HG03097 (cell line): ENCODE measurements around the gene USP4.

Source experiments
- ATAC-seq: cut with Tn5 transposase; IDR thresholded peaks from one replicate; pipeline ENCODE4 v1.9.1; 2021; ENCODE audit not compliant: unreplicated experiment, low FRiP score

USP4 gene

DNA sequence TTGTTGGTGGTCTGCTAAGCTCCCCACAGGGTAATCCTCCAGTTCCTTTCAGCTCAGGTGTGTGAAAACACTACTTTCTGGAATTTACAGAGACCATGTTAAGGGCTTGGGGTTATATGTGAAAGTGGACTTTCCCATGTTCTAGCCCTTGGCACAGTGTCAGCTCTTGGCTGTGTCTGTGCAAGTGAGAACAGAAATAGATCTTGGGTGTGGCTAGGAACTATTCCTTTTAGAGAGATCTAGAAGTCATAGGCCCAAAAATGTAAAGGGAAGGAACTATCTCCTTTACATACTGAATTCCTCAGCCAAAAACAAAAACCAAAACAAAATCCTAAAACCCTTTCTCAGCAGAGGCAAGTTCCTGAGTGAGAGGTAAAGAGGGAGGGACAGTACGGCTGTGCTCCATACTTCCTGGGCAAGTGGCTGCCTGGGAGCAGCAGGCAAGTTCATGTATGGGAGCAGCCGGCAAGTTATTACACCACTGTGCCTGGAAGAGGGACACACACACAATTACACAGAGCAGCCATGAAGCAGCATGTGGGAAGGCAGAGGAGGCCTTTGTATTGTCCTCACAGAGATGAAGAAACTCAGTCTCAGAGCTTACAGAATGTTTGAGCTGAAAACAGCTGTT is 43.0 kb downstream of the USP4 start:
- no peak for ATAC-seq

DNA sequence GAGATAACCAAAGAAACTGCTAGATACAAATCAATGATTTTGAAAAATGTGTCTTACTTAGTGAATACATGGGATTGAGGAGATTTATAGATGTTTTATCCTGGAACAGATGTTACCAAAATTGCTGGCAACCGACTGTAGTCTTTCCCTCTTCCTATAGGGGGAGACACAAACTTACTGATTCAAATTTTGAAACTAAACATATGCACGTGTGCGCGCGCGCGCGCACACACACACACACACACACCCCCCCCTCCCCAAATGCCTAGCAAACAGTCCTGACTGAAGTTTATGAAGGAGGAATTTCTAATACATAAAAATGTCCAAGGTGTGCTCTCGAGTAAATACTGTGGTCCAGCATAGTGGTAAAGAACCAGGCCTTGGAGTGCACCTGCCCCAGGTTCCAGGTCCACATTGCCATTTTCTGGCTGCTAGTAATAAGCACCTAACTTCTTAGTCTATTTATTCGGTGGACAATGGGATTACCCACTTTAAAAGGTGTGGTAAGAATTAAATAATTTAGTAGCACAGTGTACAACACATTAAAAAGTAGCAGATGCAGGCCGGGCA is 44.3 kb downstream of the USP4 start:
- no peak for ATAC-seq

DNA sequence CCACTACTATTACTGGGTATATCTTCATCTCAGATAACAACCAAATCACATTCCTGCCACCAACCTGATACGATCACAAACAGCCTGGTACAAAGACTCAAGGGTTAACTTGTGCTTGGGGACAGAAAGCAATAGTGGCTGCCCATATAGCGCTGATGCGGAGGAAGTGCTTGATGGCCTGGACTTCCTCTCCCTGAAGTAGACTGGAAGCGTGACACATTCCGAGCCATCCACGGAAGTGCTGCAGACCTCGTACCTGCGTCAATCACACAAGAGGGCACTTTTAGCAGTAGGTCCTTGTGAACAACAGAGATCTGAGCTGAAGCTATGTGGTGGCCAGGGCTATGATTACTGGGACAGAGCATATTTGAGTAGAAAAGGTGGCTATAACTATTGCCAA is 45.5 kb downstream of the USP4 start:
- ATAC-seq: no peak

DNA sequence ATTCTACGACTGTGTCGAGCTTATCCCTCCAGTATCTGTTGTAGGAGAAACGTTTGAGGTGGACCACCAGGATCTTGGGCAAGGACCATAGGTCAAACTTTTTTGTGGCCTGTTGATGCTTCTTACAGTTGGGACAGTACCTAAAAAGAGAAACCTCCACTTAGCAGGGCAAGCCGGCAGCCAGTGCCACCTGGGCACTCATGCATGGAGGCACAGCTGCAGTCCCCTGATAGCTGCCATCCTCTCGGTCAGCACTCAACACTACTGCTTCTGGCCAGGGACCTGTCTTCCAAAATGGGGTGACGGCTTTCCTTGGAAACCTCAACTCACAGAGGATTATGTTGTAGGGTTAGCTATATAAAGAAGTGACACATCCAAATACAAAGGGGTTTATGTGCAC is 55.9 kb downstream of the USP4 start:
- ATAC-seq: no peak

DNA sequence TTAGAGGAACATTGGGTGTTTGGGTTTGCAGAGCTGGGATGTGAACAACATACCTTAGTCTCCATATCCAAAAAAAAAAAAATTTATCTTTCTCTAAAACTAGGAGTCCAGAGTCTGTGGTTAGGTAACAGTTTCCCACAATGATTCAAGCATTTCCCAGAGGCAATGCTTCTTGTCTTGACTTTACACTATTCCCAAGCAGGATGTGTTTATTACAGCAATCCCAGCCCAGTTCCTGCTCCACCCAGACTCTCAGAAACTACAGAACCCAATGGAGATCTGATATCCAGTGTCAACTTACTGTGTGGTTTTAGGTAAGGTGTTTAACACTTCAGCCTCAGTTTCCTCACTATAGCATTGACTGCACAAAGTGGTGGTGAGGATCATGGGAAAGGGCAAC is 60.5 kb downstream of the USP4 start:
- no peak for ATAC-seq

DNA sequence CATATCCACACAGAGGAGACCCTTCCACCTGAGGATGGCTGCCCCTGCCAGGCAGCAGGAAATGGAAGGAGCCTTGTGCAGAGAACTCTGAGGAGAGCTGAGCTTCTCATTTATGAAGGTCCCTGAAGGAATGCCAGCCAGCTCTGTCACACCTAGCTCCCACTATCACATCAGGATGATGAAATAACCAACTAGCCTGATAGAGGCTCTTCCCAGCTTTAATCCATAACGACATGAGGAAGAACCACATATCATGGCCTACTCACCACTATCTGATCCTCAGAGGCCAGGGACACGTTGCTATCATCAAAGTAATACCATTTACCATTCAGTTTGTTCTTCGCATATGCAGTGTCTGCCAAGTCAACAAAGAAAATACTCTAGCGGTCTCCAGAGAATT is 61.3 kb downstream of the USP4 start:
- ATAC-seq: no peak

DNA sequence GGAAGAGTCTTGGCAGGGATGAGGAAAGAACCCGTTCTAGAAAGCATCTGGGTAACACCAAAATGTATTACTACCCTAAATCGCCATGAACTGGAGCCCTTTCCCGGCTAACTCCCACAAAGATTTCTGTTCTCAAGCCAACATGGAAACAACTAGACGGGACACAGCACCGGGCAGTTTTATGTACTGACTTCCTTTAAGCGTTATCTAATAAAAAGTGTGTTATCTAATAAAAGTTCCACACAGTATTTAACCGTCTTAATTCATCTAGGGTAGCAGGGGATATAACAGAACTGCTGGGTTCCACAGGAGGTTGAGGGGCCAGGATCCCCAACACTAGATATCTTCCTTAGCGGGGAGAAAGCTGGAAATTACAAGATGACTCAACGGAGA is 62.5 kb downstream of the USP4 start:
- no peak for ATAC-seq

DNA sequence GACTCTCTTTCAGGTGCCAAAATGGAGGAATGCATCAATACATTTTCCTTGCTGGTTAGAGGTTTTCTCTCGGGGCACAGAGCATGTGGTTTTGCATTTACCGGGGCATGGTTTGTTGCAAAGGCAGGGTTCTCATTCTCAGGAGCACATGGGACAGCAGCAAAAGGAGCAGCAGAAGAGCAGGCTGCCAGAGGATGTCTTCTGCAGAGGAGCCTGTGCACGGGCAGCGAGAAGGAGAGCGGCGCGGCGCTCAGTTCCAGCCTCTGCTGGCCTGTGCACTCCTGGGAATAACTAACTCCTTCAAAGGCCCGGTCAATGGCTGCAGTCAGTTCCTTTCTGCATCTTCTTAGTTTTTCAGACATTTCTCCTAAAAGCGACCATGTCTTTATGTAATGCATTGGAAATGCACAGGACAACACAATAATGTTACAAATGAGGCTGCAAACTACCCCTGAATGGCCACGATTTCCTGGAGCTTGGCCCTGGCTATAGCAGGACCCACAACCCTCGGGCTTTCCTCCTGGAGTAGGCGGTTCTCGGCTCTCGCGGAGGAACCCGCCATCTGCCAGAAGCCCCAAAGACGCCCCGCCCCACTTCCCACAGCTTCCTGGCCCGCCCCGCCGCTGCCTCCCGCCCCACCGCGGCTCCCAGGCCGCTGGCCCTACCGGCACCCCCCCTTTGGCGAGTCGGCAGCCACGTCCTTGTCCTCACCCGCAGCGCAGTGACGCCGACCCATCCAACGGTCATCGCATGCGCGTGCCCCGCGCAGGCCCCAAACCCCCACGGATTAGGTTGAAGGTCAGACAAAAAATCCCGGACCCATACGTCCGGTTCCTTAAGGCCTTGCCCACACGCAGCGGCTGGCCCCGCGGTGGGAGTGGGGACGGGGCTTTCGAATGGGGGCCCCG is 63.1 kb downstream of the USP4 start, which contains the start of gene C3orf62:
C3orf62 (minus strand) TSS at position 758 of the 908 bp plus-strand sequence; CDS start at position 398, 360 bp downstream.
- ATAC-seq: no peak

DNA sequence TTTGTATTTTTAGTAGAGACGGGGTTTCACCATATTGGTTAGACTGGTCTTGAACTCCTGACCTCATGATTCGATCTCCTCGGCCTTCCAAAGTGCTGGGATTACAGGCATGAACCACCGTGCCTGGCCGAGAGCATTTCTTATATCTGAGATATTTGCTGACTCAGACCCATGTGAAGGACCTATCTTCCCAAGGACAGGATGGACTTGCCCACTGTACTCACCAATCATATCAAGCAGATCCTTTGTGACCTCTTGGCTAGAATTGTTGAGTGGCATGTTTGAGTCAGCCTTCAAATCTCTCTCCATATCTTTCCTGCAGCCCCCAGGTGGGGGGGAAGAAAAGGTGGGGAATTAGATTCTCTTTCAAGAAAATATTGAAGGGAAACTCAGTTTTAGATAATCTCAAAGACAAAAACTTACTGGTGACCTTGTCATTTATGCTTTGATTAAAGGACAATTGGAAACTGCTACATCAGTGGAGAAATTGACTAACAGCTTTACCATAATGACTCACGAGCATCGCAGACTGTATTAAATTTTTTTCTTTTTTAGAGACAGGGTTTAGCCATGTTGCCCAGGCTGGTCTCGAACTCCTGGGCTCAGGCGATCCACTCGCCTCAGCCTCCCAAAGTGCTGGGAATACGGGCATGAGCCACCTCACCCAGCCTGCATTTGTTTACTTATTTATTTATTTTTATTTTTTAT is 65.9 kb downstream of the USP4 start:
- ATAC-seq: no peak

DNA sequence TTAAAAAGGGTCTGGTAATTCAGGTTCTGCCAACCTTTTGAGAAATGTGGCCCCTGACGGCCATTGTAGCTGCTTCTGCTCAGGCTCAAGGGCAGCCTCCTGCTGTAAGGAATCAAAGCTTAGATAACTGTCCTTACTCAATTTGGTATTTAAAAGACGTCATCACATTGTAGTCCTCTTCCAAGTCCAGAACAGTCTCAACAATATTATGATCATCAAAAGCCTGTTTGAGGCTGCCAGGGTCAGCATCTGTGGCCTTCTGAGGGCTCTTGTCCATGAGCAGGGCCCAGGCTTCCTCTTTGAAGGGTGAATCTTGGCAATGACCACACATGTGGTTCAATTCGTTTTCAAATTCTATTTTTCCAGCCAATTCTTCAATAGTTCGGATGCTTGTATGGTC is 68.8 kb downstream of the USP4 start:
- no peak for ATAC-seq

DNA sequence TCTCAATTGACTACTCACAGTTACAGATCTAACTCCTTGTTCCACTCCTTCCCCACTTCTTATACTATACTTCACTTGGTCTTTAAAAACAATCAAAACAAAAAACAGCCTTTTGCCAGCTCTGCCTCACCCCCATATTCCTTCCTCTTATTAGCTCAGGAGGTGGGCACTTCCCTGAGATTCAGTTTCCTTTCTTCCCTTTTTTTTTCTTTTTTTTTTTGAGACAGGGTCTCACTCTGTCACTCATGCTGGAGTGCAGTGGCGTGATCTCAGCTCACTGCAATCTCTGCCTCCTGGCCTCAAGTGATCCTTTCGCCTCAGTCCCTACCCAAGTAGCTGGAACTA is 69.7 kb downstream of the USP4 start:
- no peak for ATAC-seq

DNA sequence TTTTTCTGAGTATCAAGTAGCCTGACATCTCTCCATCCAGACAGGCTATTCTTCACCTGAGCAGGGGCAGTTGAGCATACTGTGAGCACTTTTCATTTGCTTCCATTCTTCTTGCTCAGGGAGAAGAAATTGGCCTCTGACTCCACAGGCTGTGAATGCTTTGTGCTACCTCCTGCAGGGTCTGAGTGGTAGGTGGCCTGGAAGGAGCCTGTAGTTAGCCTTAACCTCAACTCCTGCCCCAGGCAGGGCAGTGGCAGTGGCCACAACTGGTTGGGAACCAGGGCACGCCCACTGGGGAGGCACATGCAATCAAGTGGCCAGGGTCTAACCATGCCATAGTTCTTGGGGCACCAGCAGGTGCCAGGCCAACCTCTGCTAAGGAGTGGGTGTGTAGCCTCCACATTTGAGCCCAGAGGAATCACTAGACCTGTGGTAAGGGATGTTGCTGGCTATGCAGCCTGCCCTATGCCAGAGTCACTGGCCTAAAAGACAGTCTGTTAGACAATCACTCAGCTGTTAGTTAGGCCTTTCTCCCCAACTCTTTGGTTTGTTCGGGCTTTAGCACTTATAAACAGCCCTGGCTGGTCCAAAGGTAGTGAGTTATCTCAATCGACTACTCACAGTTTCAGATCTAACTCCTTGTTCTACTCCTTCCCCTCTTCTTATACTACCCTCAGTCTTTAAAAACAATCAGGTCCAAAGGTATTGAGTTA is 70.3 kb downstream of the USP4 start:
- ATAC-seq: no peak

DNA sequence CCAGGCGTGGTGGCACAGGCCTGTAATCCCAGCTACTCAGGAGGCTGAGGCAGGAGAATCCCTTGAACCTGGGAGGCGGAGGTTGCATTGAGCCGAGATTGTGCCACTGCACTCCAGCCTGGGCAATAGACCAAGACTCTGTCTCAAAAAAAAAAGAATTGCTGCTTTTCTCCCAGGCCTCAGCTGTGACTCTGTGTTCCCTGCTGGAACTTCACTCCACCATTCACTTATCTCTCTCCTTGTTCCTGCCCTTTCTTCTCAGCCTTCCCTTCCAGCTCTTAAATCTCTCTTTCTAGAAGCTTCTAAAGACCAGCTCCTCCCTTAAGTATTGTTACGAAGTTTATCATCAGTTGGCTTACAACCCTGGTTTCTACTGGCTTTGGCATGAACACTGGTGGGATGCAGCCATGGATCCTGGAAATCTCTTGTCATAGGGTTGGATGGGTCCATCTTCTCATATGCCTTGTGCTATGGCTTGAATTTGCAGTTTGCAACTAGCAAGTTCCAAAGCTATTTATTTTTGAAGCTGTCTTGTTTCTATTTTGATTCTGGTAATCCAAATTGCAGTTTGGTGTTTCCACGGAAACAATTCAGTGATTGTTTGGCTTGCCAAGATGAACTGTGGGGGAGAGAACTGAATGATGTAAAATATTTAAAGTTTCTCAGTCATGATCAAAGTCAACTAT is 73.3 kb downstream of the USP4 start:
- no peak for ATAC-seq

DNA sequence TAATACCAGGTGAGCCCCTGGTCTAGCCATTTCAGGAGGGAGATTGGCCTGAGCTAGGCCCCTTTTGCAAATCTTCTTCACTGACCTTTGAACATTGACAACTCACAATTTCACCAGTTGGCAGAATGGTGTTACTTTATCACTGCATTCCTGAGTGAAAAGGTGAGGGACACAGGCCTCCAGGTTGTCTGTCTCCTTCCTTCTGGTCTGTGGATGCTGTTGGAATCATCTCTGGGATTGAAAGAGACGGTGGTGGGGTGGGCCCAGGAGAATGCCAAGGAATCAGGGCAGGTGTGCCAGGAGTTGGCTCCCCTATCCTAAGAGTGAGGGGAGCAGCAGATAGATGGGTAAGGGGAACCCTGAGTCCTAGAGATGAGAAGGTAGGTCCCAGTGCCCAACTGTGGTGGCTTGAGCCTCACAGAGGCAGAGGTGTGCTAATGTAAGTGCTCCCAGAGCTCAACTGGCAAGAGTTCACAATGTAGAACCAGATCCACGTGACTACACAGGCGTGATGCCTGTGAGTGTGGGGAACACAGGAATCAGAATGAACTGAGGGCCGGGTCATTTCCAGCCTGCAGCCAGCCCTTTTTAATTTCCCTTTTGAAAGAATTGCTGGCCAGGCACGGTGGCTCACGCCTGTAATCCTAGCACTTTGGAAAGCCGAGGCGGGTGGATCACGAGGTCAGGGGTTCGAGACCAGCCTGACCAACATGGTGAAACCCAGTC is 74.0 kb downstream of the USP4 start:
- ATAC-seq: no peak

DNA sequence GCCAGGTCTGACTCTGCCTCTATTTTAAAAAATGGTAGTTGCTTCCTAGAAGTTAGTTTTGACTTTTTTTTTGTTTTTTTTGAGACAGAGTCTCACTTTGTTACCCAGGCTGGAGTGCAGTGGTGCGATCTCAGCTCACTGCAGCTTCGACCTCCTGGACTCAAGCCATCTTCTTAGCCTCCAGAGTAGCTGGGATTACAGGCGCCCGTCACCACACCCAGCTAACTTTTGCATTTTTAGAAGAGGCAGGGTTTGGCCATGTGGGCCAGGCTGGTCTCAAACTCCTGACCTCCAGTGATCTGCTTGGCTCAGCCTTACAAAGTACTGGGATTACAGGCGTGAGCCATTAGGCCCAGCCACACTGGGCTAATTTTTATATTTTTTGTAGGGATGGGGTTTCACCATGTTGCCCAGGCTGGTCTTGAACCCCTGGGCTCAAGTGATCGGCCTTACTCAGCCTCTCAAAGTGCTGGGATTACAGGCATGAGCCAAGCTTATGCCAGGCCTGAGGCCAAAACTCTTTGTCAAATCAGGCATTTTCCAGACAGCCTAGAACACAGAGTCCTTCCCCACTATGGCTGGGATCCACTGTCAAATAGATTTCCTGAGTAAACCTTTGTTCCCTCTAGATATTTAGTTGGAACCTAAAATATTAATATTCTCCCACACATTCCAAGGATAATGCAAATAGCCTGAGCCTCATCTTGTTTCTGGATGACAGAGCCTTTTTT is 76.5 kb downstream of the USP4 start:
- no peak for ATAC-seq

DNA sequence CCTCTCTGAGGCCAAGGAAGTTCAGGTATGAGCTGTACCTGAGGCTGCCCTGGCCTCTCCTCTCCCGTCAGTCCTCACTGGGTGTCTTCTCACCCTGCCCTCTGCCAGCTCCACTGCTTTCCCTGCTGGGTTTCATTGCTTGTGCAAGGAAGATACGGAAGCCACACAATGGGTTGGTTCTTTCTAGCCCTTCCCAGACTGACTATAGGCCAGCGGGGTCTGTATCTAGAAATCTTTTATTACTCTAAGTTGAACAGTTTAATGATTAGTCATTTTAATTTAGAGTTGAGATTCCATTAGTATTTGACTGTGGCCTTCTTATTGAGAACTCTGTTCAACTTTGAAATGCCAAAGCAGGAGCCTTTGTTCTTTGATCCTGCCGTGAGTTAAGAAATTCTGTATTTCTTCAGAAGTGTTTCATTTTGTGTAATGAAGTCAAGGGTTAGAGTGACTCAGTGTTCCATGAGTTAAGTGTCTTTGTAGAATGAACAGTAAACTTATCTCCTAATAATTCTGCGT is 79.0 kb downstream of the USP4 start:
- ATAC-seq: no peak

DNA sequence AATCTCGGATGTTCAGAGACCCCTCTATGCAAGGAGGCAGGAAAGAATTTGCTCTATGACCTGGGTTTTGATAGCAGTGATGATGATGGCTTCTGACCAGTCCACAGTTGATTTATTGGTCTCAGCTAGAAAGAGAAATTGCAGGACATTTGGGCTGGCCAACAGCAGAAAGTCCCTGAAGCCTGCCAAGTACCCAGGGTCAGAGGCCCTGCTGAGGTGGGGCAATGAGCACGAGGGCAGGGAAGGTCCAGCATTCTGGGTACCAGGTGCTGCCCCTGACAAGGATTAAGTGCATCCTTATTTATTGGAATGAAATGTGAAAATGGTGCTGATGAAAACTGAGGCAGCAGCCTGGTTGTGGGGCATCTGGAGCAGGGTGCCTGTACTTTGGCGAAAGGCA is 82.7 kb downstream of the USP4 start:
- no peak for ATAC-seq

DNA sequence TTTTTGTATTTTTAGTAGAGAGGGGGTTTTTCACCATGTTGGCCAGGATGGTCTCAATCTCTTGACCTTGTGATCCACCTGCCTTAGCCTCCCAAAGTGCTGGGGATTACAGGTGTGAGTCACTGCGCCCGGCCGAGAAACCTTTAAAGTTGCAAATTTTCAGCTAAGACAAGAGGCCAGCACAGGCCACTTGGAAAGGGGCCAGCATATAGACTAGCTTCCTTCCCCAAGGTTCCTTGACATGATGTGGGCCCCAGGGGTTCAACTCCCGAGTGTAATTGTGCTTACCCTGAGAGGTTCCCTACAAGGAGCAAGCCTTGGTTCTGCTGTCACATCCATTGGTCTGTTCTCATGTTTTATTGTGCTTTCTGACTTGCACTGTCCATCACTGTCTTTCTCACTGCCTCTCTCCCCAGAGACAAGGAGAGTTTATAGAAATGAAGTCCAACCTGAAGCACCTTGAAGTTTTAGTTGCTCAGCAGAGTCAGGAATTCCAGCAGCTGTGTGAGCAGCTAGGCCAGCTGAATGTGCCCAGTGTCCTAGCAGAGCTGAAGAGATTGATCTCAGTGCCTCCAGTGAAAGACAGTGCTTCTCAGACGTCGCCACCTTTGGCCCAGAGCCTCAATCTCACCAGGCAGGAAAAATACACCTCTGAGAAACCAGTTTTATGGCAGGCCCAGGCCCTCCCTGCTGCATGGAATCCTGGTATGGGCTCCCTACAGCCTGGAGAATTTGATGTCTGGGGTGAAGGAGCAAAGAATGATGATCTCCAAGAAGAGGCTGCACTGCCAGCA is 83.9 kb downstream of the USP4 start:
- no peak for ATAC-seq
